Gastroesophageal sphincter (tissue), 3 donors: ENCODE measurements around the gene HPCA.

Source experiments
- POLR2A ChIP-seq, 2 donors: fragments of 450-650 bp; IDR thresholded peaks; one replicate each; pipeline ENCODE4 v1.6.1; 2017; ENCODE audit warnings: antibody characterized with exemption in 2 of 2, mild to moderate bottlenecking in 2 of 2, moderate library complexity in 1 of 2
- TF ChIP-seq, protein P1 (sequence below), 4 experiments: fragments of 200-600 bp in 2 of 4; fragments of 450-650 bp in 2 of 4; sonication (generic) in 1 of 4; IDR thresholded peaks; one replicate each; pipeline ENCODE4 v1.5.1; 2017 to 2019; ENCODE audit warnings: antibody characterized with exemption in 4 of 4, mild to moderate bottlenecking in 2 of 4, moderate library complexity in 2 of 4

DNA sequence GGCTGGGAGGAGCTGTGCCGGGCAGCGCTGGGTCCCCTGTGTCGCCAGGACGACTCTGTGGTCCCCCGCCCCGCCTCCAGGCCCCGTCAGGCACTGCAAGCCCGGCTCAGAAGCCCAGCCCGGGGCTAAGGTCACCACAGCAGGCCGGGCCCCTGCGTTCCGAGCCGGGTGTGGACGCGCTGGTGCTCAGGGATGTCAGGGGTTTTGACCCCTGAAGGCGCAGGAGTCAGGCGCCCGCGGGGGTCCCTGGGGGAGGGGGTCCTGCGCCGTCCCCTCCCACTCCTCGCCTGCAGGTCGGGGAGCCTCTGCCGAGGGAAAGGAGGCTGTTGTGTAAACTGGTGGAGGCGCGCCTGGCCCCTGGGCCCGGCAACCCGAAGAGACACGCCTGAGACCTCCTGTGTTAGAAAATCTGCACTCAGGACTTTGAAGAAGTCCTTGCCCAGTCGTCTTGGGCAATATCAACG lies 38.6 kb downstream of the HPCA start:
- TF ChIP-seq, protein P1, sequence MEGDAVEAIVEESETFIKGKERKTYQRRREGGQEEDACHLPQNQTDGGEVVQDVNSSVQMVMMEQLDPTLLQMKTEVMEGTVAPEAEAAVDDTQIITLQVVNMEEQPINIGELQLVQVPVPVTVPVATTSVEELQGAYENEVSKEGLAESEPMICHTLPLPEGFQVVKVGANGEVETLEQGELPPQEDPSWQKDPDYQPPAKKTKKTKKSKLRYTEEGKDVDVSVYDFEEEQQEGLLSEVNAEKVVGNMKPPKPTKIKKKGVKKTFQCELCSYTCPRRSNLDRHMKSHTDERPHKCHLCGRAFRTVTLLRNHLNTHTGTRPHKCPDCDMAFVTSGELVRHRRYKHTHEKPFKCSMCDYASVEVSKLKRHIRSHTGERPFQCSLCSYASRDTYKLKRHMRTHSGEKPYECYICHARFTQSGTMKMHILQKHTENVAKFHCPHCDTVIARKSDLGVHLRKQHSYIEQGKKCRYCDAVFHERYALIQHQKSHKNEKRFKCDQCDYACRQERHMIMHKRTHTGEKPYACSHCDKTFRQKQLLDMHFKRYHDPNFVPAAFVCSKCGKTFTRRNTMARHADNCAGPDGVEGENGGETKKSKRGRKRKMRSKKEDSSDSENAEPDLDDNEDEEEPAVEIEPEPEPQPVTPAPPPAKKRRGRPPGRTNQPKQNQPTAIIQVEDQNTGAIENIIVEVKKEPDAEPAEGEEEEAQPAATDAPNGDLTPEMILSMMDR (IDR thresholded peaks at IDR 0.05) = peak in 1 of 4 experiments; percentile 8
- TF ChIP-seq POLR2A (IDR thresholded peaks at IDR 0.05) = no peak
